GM13976 (cell line): ENCODE data around the gene ZNF652.

Experiments used
- DNase-seq: peaks from one replicate; pipeline ENCODE4 v3.0.0; 2012; ENCODE audit warnings: low spot score
- in situ Hi-C: fragments of 300-500 bp; cut with MboI; formaldehyde crosslinking; loops from one replicate; pipeline ENCODE4 v1.12.0; 2022; ENCODE audit warnings: low sequenced_read_pairs, mixed read lengths, inconsistent platforms; ENCODE audit not compliant: unreplicated experiment
- TF ChIP-seq, protein P1 (sequence below): IDR thresholded peaks from 2 replicates; pipeline ENCODE4 v1.5.1; 2012; ENCODE audit warnings: borderline replicate concordance, mild to moderate bottlenecking; ENCODE audit not compliant: insufficient read depth; ENCODE audit errors: extremely low read depth, missing control alignments, control extremely low read depth

ZNF652 gene

DNA sequence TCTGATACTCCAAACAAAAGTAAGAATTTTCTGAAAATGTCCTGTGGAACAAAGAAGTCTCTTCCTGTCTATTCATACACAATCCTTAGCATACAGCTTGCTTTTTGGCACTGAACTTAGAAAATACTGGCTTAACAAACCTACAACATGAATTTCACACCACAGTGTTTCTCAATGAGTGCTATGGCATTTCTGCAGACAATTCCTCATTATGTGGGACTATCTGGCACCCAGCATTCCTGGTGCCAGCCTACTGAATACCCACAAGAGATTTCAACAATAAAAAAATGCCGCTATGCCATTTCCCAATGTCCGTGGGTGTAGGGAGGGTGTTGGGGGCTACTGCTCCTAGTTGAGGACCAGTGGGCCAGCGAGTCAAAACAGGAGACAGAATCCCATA lies 62.1 kb downstream of the ZNF652 start:
- TF ChIP-seq, protein P1, sequence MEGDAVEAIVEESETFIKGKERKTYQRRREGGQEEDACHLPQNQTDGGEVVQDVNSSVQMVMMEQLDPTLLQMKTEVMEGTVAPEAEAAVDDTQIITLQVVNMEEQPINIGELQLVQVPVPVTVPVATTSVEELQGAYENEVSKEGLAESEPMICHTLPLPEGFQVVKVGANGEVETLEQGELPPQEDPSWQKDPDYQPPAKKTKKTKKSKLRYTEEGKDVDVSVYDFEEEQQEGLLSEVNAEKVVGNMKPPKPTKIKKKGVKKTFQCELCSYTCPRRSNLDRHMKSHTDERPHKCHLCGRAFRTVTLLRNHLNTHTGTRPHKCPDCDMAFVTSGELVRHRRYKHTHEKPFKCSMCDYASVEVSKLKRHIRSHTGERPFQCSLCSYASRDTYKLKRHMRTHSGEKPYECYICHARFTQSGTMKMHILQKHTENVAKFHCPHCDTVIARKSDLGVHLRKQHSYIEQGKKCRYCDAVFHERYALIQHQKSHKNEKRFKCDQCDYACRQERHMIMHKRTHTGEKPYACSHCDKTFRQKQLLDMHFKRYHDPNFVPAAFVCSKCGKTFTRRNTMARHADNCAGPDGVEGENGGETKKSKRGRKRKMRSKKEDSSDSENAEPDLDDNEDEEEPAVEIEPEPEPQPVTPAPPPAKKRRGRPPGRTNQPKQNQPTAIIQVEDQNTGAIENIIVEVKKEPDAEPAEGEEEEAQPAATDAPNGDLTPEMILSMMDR: no peak
- in situ Hi-C loops: loop anchor here (25.0 kb wide), 1 partner anchor 237 kb away; no protein-coding TSS in a partner anchor
- no peak for DNase-seq

GRCh38 chr17:49298371-49298976 lies 63.6 kb downstream of the ZNF652 start:
- DNase-seq: no peak
- TF ChIP-seq, protein P1: no peak
- in situ Hi-C loops: no loop called here

DNA sequence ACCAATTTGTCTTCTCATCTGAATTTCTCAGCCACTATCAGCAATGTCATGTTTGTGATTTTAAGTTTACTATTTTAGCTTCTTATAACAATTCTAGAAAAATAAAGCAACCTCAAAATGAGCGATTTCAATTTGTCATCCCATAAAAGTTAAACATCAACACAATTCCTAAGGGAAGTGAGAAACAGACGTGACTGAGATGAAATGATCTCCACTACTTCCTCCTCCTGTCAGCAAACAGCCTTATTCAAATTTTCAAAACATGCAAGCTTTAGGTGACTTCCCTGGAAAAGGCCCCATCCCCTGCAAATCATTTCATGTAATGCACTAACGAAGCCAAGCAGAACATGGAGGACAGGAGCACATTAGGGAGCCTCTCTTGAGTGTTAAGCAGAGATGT lies 64.9 kb downstream of the ZNF652 start:
- TF ChIP-seq, protein P1: no peak
- in situ Hi-C loops: no loop called here
- no peak for DNase-seq

DNA sequence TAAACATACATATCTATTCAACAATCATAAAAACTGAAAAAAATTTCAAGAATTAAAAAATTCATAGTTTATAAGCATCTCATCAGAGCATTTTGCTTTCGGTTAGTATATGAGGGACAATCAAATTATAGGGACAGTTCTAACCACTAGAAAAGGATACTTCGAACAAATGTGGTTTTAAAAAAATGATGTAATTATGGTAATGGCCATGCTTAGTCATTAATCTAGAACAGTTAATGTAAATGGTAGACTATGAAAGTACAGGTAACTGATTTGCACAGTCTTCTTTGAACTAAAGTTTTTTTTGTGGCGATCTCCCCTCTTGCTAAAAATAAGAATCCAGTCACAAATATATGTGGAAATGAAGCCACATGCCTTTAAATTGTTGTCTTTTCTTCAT lies 67.9 kb downstream of the ZNF652 start:
- in situ Hi-C loops: no loop called here
- TF ChIP-seq, protein P1: no peak
- no peak for DNase-seq

- in situ Hi-C loops: no loop called here
- TF ChIP-seq, protein P1: no peak
- DNase-seq: no peak
Measured at GRCh38 chr17:49292901-49293300, 69.1 kb downstream of the ZNF652 start.

- TF ChIP-seq, protein P1: no peak
- no peak for DNase-seq
- in situ Hi-C loops: no loop called here
Measured at GRCh38 chr17:49291929-49292328, 70.1 kb downstream of the ZNF652 start.

GRCh38 chr17:49290690-49291359 lies 71.2 kb downstream of the ZNF652 start:
- DNase-seq: peak; percentile 49
- in situ Hi-C loops: no loop called here
- TF ChIP-seq, protein P1: no peak
